KBM-7 (cell line): ENCODE results near the gene RETN.

Experiments
- DNase-seq: peaks from one replicate; pipeline ENCODE4 v3.0.0-alpha.2; 2015
- in situ Hi-C: fragments of 300-500 bp; cut with MboI; formaldehyde crosslinking; loops from 2 replicates; pipeline ENCODE4 v1.14.3; 2020; ENCODE audit warnings: low sequenced_read_pairs, low pct_unique_long_range_greater_than_20kb, mixed read lengths

RETN gene

GRCh38 chr19:7668842-7669241 is at the start of gene RETN:
TSS of gene RETN (plus strand) at chr19:7669049. CDS start at chr19:7669327, 278 bp downstream.
- no peak for DNase-seq
- in situ Hi-C loops: no loop called here

DNA sequence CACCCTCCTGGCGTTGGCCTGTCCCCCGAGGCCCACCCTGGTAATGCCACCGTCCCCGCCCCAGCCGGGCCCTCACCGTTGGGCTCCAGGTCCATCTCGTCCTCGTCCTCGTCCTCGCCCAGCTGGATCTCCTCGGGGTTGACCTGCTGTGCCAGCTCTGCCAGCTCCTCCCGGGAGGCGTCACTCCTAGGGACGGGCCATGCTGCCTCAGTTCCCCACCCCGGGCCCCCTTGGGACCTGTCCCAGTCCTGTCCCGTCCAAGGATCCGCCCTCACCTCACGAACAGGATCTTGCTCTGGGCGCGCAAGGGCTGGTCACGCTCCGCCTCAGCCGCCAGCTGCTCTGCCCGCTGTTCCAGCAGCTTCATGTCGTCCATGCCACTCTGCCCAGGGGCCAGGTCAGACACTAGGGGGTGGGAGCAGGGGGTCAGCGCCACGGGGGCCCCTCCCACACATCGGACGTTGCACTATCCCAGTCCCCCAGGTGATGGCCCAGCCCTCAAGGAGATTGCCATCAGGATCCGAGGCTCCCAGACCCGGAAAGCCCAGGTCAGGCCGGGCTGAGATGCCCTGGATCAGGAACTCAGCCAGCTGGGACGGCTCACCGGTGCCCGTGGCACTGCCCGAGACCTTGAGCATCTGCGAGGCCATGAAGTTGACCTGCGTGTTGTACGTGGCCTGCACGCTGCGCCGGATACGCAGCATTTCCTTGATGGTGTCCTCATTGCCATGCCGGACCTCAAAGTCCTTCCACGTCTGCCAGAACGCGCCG is 49.0 kb upstream of the RETN start:
- in situ Hi-C loops: no loop called here
- no peak for DNase-seq

GRCh38 chr19:7620442-7621412 is 48.1 kb upstream of the RETN start:
- in situ Hi-C loops: no loop called here
- no peak for DNase-seq

- in situ Hi-C loops: no loop called here
- DNase-seq: no peak
These were observed 45.7 kb upstream of the RETN start for GRCh38 chr19:7622933-7623685.

- in situ Hi-C loops: no loop called here
- DNase-seq: no peak
These were observed 44.9 kb upstream of the RETN start for GRCh38 chr19:7623725-7624603.

DNA sequence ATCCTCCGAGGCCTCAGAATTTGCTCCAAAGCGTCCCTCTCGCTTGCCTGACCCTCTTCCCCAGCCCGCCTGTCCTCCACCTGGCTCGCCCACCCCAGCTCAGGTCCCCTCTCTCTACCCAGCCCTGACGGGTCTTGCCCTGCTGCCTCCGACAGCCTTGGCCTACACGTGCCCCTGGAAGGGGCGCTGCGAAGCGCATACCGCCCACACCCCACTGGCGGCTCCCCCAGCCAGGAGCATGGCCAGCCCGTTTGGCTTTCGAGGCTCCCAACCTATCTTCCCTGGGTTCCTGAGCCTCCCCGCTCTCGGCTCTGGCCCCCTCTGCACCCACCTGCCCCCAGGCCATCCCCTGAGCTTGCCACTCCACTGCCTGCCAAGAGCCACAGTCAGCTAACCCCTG is 44.0 kb upstream of the RETN start:
- DNase-seq: no peak
- in situ Hi-C loops: no loop called here

- no peak for DNase-seq
These were observed 43.0 kb upstream of the RETN start for GRCh38 chr19:7625763-7626372.

DNA sequence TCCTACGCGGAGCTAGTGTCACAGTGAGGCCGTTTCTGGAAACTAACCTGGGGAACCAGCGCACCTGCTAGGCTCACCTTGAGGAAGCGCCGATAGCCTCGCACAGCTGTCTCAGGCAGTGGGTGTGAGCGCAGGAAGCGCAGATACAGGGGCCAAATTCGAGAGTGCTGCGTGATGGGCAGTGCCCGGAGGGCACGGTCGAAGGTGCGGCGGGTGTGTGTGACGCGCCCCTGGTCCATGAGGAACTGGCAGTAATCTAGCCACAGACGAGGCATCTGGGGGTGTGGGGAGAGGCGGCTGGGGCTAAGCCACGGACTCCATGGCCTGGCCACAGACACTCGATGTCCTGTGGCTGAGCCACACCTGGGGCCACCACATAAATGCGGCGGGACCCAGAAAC is 41.7 kb upstream of the RETN start:
- in situ Hi-C loops: no loop called here
- DNase-seq: no peak

More at GRCh38 chr19:7625763-7626372, 43.0 kb upstream of the RETN start:
- in situ Hi-C loops: no loop called here

GRCh38 chr19:7628589-7629311 is 40.1 kb upstream of the RETN start:
- in situ Hi-C loops: no loop called here
- no peak for DNase-seq

DNA sequence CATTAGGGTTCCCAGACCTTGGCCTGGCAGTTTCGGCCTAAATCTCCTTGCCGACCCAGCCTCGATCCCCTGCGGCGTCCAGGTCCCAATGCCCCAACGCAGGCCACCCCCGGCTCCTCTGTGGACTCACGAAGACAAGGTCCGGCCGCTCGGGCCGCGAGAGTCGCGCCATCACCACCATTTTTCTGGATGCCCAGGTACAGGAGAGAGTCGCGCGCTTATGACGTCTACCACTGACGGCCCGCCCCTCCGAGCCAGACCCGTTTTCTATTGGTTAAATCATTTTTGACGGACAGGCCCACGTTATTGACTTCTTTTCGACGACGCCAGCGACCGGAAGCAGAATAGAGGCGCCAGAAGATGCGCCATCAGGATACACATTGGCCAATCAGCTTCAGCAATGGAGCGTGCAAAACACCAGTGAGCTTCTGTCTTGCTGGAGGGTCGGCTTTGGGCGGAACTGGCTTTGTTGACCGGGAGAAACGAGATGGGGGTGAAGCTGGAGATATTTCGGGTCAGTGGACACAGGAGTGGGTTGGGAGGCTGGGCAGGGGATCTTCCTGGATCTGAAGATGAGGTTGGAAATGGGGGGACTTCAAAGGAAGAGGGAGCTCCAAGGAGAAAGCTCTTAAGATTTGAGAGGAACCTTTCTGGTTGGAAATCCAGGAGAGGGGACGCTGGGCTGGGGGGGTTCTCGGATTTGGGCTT is 39.3 kb upstream of the RETN start, which contains the start of the genes PET100 and XAB2:
PET100 (plus strand) TSS at position 447 of the 708 bp plus-strand sequence; CDS start at position 488, 41 bp downstream.
XAB2 (minus strand) TSS at position 199 of the 708 bp plus-strand sequence; CDS start at position 181, 18 bp downstream.
- DNase-seq: peak; percentile 99
- in situ Hi-C loops: no loop called here

- in situ Hi-C loops: no loop called here
- DNase-seq: no peak
These were observed 37.3 kb upstream of the RETN start for GRCh38 chr19:7631577-7631976.

- DNase-seq: no peak
- in situ Hi-C loops: no loop called here
These were observed 36.3 kb upstream of the RETN start for GRCh38 chr19:7632340-7633203.

DNA sequence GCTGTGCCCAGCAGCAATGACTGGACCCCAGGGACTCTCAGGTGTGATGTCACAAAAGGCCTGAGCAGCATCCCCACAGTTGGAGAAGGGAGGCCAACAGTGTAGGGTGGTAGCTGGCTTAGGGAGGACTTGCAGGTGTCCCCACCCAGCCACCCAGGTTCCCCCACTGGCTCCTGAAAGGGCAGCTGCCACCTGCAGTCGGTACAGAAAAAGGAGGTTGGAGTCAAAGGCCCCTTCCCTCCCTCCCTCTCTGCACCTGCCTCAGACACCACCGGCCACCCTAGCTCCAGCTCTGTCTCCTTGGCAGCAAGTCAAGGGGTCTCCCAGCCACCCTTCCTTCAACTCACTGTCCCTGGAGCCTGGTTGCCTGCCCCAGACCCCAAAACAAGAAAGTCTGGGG is 35.2 kb upstream of the RETN start, which contains the start of gene PCP2:
PCP2 (minus strand) TSS at position 22 of the 400 bp plus-strand sequence. CDS start 262 bp downstream, outside the sequence.
- in situ Hi-C loops: no loop called here

DNA sequence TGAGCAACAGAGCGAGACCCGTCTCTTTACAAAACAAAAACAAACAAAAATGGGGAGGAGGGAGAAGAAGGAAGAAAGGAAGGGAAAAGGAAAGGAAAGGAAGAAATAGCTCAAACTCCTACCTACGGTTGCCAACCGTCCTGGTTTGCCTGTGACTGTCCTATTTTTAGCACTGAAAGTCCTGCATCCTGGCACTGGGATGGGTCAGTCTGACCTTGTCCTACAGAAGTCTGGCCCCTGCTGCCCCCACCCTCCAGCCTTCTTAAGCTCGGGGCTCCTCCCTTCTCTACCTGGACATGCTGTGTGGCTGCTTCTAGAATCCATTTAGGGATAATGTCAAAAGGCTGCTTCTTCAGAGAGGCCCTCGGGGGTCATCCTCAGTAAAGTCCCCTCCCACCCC is 33.2 kb upstream of the RETN start:
- no peak for DNase-seq
- in situ Hi-C loops: no loop called here

More for the DNA sequence above, 35.2 kb upstream of the RETN start, which contains the start of gene PCP2:
- no peak for DNase-seq

GRCh38 chr19:7636317-7636690 is 32.5 kb upstream of the RETN start:
- no peak for DNase-seq
- in situ Hi-C loops: no loop called here
